ENCODE results near the gene ESR2. TPM values are rescaled to one million over a fixed set of nuclear protein-coding genes. Genes with fewer than 3 reads are reported as not detected.

ESR2 gene
- total and polyA plus RNA-seq, 2 donors (not counting 3 experiments of a cell fraction or from before 2014, with no cell fraction given): 0.10 to 0.58 TPM

- Histone ChIP-seq H3K4me3 (replicated peaks in 1 of 3; ENCODE audit: insufficient read depth in 1 of 3, low read depth in 1 of 3, low read length in 3 of 3) (no peak overlapping the region), H3K9me3 (replicated peaks; ENCODE audit: control insufficient read depth, insufficient read depth, low read length) (no peaks in the 10 kb centered on the region), H2AFZ (ENCODE audit: low read depth, low read length) (no peak overlapping the region), H3K4me1 (ENCODE audit: control insufficient read depth, extremely low read depth, insufficient read depth, low read length) (no peaks in the 10 kb centered on the region), H3K9me1 (replicated peaks; ENCODE audit: control insufficient read depth, extremely low read depth, insufficient read depth, low read length) (no peaks in the 10 kb centered on the region), H3K9ac (replicated peaks; ENCODE audit: extremely low read depth, insufficient read depth, low read length) (no peak overlapping the region), H3K79me2 (ENCODE audit: control insufficient read depth, insufficient read depth, low read length) (no peaks in the 10 kb centered on the region), H3K27ac (ENCODE audit: insufficient read depth, low read depth, low read length) (no peak overlapping the region), H4K20me1 (replicated peaks; ENCODE audit: control insufficient read depth, extremely low read depth, insufficient read depth, low read length) (no peaks in the 10 kb centered on the region), H3K4me2 (ENCODE audit: insufficient read depth, low read length) (no peak overlapping the region), H3K36me3 (ENCODE audit: control insufficient read depth in 2 of 2, extremely low read depth in 1 of 2, insufficient read depth in 2 of 2, low read length in 2 of 2) (peaks cover 0 to 2% of the 10 kb centered on the region in 2 experiments), H3K27me3 (ENCODE audit: control insufficient read depth in 2 of 2, insufficient read depth in 2 of 2, low read length in 2 of 2) (no peaks in the 10 kb centered on the region)
- CTCF ChIA-PET: interaction anchor here (0.9 to 1.2 kb wide), 4 partner anchors 9 to 144 kb away, joined by 3 to 4 read pairs (median 3); no protein-coding TSS in a partner anchor
- dilution Hi-C loops (cut with MboI; ENCODE audit: extremely low pct_ligation_motif_present, low sequenced_read_pairs) (no loop called here), intact Hi-C loops (cut with micrococcal nuclease) (no loop called here)
- DNase-seq (ENCODE audit: low read depth, low spot score) (no peak), FAIRE-seq (no peak)
- POLR2A ChIA-PET: no interaction called here
- TF ChIP-seq MYC (IDR thresholded peaks at IDR 0.05; ENCODE audit: low read depth, low read length) (no peak), JUN (IDR thresholded peaks at IDR 0.05; ENCODE audit: borderline replicate concordance, insufficient read depth, insufficient read length, low read depth) (no peak), POLR2AphosphoS5 (IDR thresholded peaks at IDR 0.05; ENCODE audit: insufficient read depth, low read depth, low read length) (no peak), FOS (IDR thresholded peaks at IDR 0.05; ENCODE audit: borderline replicate concordance, insufficient read depth, low read length) (no peak), GATA2 (IDR thresholded peaks at IDR 0.05; ENCODE audit: insufficient read depth, insufficient read length, low read depth, low read length) (no peak), EZH2 (IDR thresholded peaks at IDR 0.05; ENCODE audit: borderline replicate concordance, low read depth, low read length, severe bottlenecking) (no peak), POLR2A (IDR thresholded peaks at IDR 0.05; ENCODE audit: low read depth, low read length) (no peak)
- TF ChIP-seq, protein P1, sequence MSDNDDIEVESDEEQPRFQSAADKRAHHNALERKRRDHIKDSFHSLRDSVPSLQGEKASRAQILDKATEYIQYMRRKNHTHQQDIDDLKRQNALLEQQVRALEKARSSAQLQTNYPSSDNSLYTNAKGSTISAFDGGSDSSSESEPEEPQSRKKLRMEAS (IDR thresholded peaks at IDR 0.05; ENCODE audit: insufficient read depth, insufficient read length): no peak
- TF ChIP-seq, protein P2, sequence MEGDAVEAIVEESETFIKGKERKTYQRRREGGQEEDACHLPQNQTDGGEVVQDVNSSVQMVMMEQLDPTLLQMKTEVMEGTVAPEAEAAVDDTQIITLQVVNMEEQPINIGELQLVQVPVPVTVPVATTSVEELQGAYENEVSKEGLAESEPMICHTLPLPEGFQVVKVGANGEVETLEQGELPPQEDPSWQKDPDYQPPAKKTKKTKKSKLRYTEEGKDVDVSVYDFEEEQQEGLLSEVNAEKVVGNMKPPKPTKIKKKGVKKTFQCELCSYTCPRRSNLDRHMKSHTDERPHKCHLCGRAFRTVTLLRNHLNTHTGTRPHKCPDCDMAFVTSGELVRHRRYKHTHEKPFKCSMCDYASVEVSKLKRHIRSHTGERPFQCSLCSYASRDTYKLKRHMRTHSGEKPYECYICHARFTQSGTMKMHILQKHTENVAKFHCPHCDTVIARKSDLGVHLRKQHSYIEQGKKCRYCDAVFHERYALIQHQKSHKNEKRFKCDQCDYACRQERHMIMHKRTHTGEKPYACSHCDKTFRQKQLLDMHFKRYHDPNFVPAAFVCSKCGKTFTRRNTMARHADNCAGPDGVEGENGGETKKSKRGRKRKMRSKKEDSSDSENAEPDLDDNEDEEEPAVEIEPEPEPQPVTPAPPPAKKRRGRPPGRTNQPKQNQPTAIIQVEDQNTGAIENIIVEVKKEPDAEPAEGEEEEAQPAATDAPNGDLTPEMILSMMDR (IDR thresholded peaks at IDR 0.05; ENCODE audit: extremely low read depth in 1 of 2, insufficient read depth in 1 of 2, low read depth in 1 of 2, low read length in 2 of 2): no peak
- no TSS peak for BruUV-seq (replicated peaks)
Measured at GRCh38 chr14:64159588-64159987, 134.6 kb downstream of the ESR2 start.
